ENCODE results near the gene CCDC171.
"Not testable (repeated sequence)": the region's sequence is repeated elsewhere in the genome, so short reads cannot be mapped to it uniquely, and the experiment has no call there.

CCDC171 gene

GRCh38 chr9:15552636-15553527, at the start of gene CCDC171:
TSS of gene CCDC171 (plus strand) at chr9:15553043. CDS start at chr9:15564089, 11,046 bp downstream.
- DNase-seq: peak; percentile 90

DNA sequence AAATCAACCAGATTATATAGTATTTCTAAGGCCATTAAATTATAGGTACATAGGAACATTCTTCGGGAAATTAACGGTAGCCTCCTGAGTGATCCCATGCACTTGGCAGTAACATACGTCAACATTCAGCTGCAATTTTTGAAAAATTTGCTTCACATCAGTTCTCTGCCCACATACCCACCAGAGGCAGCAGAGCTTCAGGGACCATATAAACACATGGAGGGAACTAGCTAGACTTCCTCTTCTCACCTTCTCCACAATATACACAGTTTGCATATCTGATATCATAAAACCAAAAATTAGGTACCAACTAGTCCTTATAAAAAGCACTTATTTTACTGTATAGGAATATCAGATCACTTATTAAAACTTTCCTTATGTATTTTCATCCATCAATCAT, 46.9 kb upstream of the CCDC171 start:
- DNase-seq: no peak

DNA sequence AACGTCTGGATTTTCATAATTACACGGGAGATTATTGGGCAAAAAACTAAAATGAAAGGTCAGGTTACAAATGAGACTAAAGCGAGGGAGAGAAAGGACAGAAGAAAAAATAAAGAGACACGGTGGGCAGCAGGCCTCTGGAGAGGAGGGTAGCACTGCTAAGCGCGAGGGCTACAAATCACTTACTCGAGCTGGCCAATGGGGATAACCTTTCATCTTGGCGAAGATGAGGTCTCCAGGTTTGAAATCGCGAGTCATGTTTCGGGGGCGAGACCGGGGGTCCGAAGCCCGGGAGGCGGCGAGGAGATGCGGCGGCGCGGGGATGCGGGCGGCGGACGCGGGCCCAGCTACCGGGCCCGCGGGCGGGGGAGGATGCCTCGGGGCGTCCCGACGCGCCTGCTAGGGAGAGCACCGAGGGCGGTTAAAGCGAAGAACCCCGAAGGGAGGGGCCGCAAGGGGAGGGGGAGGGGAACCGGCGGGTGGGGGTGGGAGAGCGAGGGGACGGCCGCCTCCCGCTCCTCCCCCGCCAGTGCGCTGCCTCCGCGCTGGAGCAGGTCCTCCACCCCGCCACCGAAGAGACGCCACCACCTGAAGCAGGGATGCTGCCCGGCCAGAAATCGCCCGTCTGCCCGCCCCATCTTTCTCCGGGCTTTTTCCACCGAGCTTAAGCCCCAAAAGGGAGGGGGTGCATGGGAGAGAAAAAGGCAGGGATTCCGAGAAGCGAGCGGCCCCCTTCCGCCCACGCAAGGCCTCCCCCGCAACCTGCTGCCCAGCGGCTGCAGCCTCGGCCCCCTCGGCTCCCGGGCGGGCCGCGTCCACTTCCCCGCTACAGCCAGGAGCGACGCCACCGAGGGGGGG, 42.7 kb upstream of the CCDC171 start:
- peak; percentile 82 for DNase-seq

- peak; percentile 89 for DNase-seq
These were observed 41.9 kb upstream of the CCDC171 start, which contains the start of gene PSIP1 for GRCh38 chr9:15510789-15511575. TSS of gene PSIP1 (minus strand) at chr9:15510970. CDS start at chr9:15510188, 782 bp downstream.

GRCh38 chr9:15512204-15512603, 40.6 kb upstream of the CCDC171 start:
- DNase-seq: no peak

DNA sequence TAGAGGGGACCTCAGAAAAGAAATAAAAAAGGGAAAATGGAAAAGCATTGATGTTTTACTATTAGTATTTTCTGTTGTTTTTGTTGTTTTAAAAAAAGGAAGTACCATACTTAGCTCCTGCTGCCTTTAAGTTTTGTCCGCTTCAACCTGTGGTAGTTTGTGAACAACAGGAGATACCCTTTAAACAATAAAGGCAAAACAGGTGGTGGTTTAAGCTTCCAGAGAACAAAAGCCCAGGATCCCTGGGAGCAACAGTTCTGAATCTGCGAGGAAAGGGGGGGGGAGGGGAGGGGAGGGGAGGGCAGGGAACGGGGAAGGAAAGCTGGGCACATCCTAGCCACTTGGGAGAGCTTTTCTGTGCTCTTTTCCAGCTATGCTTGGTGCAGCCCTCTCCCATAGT, 40.0 kb upstream of the CCDC171 start:
- DNase-seq: no peak

GRCh38 chr9:15513335-15513734, 39.5 kb upstream of the CCDC171 start:
- DNase-seq: peak; percentile 34

GRCh38 chr9:15519831-15520230, 33.0 kb upstream of the CCDC171 start:
- DNase-seq: no peak

- DNase-seq: no peak
These were observed 31.6 kb upstream of the CCDC171 start for GRCh38 chr9:15521254-15521653.

DNA sequence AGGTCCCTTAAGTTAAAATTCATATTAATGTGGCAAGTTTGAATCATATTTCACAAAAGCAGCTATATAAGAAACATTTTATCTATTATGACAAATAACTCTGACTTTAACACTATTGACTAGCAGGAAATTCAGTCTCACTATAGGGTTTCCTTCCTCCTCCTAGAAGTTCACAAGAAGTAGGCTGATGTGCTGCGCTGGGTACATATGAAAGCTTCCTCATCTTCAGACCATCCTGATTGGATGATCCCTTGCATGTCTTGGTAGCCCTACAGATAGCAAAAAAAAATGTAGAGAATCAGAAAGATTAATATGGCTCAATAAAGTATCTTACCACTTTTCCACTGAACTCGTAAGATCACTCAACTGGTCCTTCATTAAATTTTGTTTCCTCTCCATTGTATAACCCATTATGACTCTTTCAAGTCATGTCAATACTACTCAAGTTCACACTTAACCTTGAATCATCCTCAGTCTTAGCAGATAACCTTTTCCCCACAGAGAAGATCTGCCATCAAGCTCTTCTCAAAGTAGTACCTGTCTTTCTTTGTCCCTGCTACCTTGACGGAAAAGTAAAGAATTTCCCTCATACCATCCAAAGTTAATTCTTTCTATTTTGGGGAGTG, 30.6 kb upstream of the CCDC171 start:
- DNase-seq: no peak

DNA sequence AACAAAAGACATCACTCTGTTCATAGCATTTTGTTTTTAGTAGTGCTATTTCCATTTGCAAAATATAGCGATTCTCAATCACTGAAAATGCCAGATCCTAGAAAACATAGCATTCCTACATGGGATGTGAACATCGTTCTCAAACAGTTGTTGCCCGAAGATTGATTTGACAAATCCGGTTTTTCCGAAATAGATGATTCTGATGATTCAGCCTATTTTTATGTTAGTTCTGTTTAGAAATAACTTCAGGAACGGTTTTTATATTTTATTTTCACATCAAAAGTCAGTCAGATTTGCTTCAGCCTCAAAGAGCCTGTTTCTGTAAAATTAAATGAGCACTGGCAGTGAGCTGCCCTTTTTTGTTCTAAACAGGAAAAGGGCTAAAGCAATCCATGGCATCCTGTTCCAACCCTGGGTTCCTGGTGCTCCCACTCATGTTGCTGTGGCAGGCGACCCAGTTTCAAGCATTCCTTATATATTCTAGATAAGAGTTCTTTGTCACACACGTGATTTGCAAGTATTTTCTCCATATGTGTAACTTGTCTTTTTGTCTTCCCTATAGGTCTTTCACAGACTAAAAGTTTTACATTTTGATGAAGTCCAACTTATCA, 27.9 kb upstream of the CCDC171 start:
- no peak for DNase-seq

- DNase-seq: no peak
These were observed 26.9 kb upstream of the CCDC171 start for GRCh38 chr9:15525958-15526357.

DNA sequence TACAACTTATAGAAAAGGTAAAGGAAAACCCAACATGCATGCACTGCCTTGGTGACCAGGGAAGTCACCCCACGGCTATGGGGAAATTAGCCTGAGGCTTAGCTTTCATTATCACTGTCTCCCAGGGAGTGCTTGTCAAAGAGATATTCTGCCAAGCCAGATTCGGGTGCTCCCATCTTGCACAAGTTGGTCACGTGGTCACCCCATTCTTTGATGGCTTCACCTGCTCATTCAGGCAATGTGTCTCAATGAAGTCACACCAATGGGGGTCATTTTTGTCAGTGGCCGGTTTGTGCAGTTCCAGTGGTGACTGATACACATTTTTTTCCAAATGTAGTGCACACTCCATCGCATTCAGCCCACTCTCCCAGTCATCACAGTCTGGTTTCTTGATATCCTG, 25.8 kb upstream of the CCDC171 start:
- not testable (repeated sequence) for DNase-seq

GRCh38 chr9:15529566-15530324, 23.1 kb upstream of the CCDC171 start:
- no peak for DNase-seq

GRCh38 chr9:15531380-15531779, 21.5 kb upstream of the CCDC171 start:
- DNase-seq: no peak

GRCh38 chr9:15541872-15542271, 11.0 kb upstream of the CCDC171 start:
- DNase-seq: no peak

DNA sequence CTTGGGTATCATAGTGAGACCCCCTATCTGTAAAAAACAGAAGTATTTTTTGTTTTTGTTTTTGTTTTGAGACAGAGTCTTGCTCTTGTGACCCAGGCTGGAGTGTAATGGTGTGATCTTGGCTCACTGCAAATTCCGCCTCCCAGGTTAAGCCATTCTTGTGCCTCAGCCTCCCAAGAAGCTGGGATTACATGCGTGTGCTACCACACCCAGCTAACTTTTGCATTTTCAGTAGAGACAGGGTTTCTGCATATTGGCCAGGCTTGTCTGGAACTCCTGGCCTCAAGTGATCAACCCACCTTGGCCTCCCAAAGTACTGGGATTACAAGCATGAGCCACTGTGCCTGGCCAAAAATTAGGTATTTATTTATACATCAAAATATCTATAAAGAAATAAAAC, 10.2 kb upstream of the CCDC171 start:
- no peak for DNase-seq

GRCh38 chr9:15543047-15543813, 9.6 kb upstream of the CCDC171 start:
- DNase-seq: no peak

GRCh38 chr9:15549611-15550010, 3.2 kb upstream of the CCDC171 start:
- no peak for DNase-seq

GRCh38 chr9:15553528-15553898, 670 bp downstream of the CCDC171 start:
- DNase-seq: no peak

Measured in CD4-positive, alpha-beta T cell treated with Interleukin-17A for 4 hours (primary cell).